Kidney epithelial cell (primary cell): ENCODE data around the gene ERC2. TPM values are rescaled to one million over a fixed set of nuclear protein-coding genes. Genes with fewer than 3 reads are reported as not detected.
"Not testable (repeated sequence)": the region's sequence is repeated elsewhere in the genome, so short reads cannot be mapped to it uniquely, and the experiment has no call there.

ENCODE experiments used
- DNase-seq: peaks from one replicate; pipeline ENCODE4 v3.0.0-alpha.2; 2010; ENCODE audit warnings: low read depth
- H3K27me3 ChIP-seq: 2 replicates; pipeline ENCODE4 v1.6.0; 2011; ENCODE audit warnings: low read length; ENCODE audit not compliant: control insufficient read depth, insufficient read depth
- H3K36me3 ChIP-seq: 2 replicates; pipeline ENCODE4 v1.5.1; 2011; ENCODE audit warnings: low read length; ENCODE audit not compliant: control insufficient read depth, insufficient read depth
- H3K4me3 ChIP-seq: 2 replicates; pipeline ENCODE4 v1.5.1; 2011; ENCODE audit warnings: low read depth, mild to moderate bottlenecking, control low read depth, low read length
- CTCF ChIP-seq: IDR thresholded peaks from 2 replicates; pipeline ENCODE4 v1.5.1; 2011; ENCODE audit warnings: mild to moderate bottlenecking, moderate library complexity, low read length, control low read depth, inconsistent platforms; ENCODE audit not compliant: insufficient read depth, poor library complexity, severe bottlenecking
- total RNA-seq: library from RNA; depleted of rRNA; stranded (reverse); fragments of >200 nt; gene quantifications from 2 replicates; pipeline ENCODE4 v1.2.3, GENCODE V29; 2015

The ERC2 gene
- total RNA-seq, 1 donor from 2014 or later = 17.0 TPM

GRCh38 chr3:56023546-56023945, 444.7 kb downstream of the ERC2 start:
- no peak for DNase-seq
- no peaks in the 10 kb centered on the region for H3K36me3 ChIP-seq
- no peak overlapping the region for H3K4me3 ChIP-seq
- H3K27me3 ChIP-seq = no peaks in the 10 kb centered on the region
- no peak for TF ChIP-seq CTCF

DNA sequence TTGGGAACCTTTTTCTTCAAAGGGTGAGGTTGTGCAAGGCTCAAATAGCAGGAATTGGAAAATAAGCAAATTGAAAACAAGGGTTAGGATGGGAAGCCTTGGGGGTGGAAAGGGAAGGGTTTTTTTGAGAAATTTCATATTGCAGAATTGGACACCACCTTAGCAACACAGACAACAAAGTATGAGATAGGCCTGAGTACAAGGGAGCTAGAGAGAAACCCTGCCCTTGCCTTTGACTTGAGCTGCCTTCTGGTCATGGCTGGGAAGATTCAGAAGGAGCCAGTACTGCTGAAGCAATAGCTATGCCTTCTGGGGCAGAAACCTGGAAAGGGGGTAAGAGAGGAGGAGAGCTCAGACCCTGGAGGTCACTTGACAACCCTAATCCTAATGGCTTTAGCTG, 445.6 kb downstream of the ERC2 start:
- H3K36me3 ChIP-seq = no peaks in the 10 kb centered on the region
- TF ChIP-seq CTCF = no peak
- H3K27me3 ChIP-seq = no peaks in the 10 kb centered on the region
- DNase-seq = no peak
- H3K4me3 ChIP-seq = no peak overlapping the region

DNA sequence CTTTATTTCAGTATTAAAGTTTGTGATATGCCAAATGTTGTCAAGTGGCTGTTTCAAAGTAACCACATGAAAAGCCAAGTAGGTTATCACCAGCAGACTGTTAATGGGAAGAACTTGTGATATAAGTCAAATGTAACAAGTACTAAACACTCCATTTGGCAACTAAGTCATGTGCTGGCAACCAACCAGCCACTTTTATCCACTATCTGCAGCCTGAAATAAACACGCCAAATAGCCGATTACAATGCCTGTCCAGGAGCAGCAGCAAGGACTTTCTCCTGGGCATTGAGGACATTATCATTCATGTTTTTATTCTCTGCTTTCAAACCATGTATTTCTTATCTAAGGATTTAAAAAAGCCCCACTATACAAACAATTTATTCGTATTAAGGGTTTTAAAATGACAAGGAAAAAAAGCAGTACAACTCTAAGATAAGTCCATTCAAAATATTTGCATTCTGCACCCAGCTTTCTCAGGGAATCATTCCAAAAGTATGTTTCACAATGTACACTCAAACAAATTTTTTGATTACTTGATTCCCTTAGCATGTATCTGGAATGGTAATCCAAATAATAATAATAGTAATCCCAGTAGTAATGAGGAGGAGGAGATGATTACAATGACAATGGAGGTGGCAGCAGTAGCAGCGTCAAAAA, 448.6 kb downstream of the ERC2 start:
- Histone ChIP-seq H3K27me3 (no peaks in the 10 kb centered on the region), H3K36me3 (no peaks in the 10 kb centered on the region), H3K4me3 (no peak overlapping the region)
- TF ChIP-seq CTCF = no peak
- DNase-seq = no peak

DNA sequence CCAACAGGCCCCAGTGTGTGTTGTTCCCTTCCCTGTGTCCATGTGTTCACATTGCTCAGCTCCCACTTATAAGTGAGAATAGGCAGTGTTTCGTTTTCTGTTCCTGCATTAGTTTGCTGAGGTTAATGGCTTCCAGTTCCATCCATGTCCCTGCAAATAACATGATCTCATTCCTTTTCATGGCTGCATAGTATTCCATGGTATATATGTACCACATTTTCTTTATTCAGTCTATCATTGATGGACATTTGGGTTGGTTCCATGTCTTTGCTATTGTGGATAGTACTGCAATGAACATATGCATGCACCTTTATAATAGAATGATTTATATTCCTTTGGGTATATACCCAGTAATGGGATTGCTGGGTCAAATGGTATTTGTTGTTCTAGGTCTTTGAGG, 452.9 kb downstream of the ERC2 start:
- not testable (repeated sequence) for H3K36me3 ChIP-seq, DNase-seq, H3K4me3 ChIP-seq, H3K27me3 ChIP-seq

GRCh38 chr3:56012721-56013120, 455.5 kb downstream of the ERC2 start:
- no peaks in the 10 kb centered on the region for H3K36me3 ChIP-seq
- no peak for DNase-seq
- H3K27me3 ChIP-seq = no peaks in the 10 kb centered on the region
- H3K4me3 ChIP-seq = no peak overlapping the region
- no peak for TF ChIP-seq CTCF

DNA sequence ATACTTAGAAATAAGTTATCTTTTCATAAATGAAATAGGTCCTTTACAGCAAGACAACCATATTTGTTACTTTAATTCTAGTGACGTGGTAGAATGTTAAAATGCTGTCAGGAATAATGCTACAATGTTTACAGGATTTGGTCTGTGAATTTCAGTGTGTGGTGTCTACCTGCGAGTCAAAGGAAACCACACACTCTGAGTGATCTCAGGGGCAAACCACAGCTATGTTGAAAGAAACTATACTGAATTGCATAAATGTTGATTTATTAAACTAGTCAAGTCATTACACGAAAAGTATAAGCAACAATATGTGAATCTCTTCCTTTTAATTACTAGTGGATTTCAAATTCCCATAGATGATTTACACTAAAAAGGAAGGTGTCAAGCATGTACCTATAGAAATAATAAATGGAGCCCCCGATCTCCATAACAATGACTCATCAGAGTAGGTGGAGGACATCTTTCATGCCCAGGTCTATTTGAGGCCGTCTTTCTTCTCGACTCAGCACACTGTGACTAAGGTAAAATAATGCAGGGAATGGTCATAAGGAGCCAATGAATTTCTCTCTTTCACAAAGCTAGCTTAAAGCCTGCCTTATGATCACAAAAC, 463.0 kb downstream of the ERC2 start:
- H3K36me3 ChIP-seq = no peaks in the 10 kb centered on the region
- no peak overlapping the region for H3K4me3 ChIP-seq
- H3K27me3 ChIP-seq = no peaks in the 10 kb centered on the region
- no peak for TF ChIP-seq CTCF
- peak; percentile 45 for DNase-seq
